ENCODE measurements around the gene CA4.

GRCh38 chr17:60155815-60156214 is 6.0 kb downstream of the CA4 start:
- no peak for TF ChIP-seq CTCF (tag by site-specific recombination; IDR thresholded peaks at IDR 0.05)
- no peak for TF ChIP-seq GLI4 (tag by site-specific recombination; IDR thresholded peaks at IDR 0.05)
- no peak for TF ChIP-seq ZNF24 (tag by site-specific recombination; IDR thresholded peaks at IDR 0.05)
- TF ChIP-seq YY2 (tag by site-specific recombination; IDR thresholded peaks at IDR 0.05): no peak
- TF ChIP-seq ZNF501 (tag by site-specific recombination; IDR thresholded peaks at IDR 0.05): no peak
- TF ChIP-seq ZNF488 (tag by site-specific recombination; IDR thresholded peaks at IDR 0.05): no peak
- no peak for TF ChIP-seq KLF8 (tag by site-specific recombination; IDR thresholded peaks at IDR 0.05)
- no peak for TF ChIP-seq KLF9 (tag by site-specific recombination; IDR thresholded peaks at IDR 0.05; ENCODE audit: low read depth)

Data from HEK293 (cell line).